Measurements from ENCODE around the gene CCDC88C.

GRCh38 chr14:91385224-91385623 is 32.4 kb downstream of the CCDC88C start:
- TF ChIP-seq CTCF (IDR thresholded peaks at IDR 0.05; ENCODE audit: borderline replicate concordance, extremely low read depth, low read length, poor library complexity, severe bottlenecking) (no peak), EZH2 (IDR thresholded peaks at IDR 0.05; ENCODE audit: borderline replicate concordance, low read depth, low read length, severe bottlenecking) (no peak)

All from DND-41 (cell line).